D341Med (cell line): ENCODE results near the gene SH3RF3.

Experiments
- DNase-seq: peaks from one replicate; pipeline ENCODE4 v3.0.0; 2012; ENCODE audit warnings: low spot score

Gene SH3RF3

DNA sequence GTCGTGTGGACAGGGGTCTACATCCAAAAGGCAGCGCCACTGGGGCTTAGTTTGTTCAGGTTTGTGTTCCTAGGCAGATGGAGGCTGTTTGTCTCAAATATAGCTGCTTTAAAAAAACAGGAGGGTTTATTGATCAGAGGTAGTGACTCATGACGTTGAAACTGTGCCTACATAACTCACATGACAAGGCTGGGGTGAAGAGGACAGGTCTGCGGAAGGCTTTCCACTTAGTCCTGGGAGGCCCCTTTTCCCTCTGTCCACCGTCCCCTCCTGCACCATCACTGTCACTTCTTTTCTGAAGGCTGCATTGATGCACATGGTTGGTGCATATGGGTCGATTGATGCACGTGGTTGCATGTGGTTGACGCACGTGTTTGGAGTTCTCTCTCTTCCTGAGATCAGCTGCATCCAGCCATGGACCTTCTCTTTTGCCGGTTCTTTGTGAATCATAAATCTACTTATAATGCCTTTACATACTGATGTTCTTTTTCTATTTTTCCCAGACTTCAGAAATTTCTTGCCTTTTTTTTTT lies 10.9 kb downstream of the SH3RF3 start:
- DNase-seq, result no peak

DNA sequence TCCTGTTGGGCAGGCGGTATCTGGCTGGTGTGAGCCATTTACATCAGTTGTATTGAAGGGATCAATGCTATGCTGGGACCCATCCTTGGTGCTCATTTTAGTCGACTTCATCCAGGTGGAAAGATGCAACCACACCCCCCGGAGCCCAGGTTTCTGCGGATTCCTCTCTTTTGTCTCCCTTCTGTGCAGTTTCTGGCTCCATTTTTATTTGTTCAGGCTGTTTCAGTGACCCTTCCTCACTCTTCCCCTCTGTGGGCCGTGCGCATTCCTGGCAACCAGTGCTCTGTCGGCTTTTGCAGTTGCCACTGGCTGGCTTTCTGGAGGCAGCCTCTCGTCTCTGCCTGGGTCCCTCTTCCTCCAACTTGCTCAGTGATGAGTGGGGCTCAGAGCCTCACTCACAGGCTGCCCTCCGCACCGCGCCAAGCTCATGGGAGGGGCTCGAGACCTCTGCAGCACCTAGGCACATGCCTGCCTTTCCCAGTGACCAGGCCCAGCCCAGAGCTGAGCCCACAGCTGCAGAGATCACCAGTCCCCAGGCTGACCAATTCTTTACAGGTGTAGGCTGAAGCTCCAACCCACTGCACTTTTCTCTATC lies 12.1 kb downstream of the SH3RF3 start:
- no peak for DNase-seq

DNA sequence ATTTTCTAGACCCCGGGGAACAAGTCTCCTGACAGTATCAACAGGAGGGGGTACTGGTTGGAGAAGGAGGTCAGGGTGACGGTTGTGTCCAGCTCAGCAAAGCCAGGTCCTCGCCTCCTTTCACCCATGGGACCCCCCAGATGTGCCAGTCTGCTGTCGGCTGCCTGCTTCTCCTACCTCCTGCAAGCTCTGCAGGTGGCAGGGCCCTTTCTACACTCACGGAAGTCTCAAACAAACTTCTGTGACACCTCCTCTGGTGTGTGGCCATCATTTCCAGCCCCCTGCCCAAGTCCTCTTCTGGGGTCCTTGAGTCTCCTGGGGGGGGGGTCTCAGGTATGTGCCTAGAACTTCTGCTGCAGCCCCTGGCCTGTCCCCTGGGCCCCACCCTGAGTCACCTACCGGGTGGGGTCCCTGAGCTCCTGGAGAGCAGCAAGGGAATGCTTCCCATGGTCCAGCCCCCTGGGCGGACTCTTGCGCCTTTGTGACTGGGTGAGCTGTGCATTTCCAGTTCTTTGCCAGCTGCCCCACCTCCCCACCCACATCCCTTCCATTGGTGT lies 12.8 kb downstream of the SH3RF3 start:
- no peak for DNase-seq

DNA sequence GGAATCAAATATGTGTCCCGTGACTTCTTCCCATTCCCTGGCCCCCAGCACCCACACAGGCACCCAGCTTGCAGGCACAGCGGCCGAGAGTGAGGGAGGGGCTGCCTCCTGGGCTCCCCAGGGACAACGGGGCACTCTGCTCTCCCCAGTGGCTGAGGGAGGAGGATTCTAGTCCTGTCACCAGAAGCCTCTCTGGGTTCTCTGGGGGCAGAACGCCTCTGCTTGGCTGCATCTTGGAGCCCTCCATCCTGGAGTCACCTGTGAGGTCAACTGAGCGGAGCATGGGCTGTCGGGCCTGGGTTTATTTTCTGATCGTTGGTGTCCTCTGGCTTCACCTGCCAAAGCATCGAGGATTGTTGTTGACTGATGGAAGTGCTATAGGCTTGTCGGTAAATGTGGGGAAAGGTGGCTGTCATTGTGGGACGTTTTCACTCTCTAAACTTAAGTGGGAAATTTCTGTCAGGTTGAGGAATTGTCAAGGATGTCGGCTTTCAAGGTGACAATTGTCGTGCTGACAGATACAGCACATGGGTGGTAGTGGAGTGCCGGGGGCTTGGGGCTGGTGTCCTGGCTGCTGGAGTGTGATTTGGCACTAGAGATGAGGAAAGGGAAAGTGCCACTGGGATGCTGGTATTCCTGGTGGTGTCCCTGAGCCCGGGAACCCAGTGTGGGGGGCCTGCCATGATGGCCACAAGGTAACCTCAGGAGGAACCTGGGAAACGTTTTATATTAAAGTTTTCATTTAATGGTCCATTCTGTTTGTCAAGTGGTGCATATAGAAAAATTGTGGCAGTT lies 13.6 kb downstream of the SH3RF3 start:
- no peak for DNase-seq

DNA sequence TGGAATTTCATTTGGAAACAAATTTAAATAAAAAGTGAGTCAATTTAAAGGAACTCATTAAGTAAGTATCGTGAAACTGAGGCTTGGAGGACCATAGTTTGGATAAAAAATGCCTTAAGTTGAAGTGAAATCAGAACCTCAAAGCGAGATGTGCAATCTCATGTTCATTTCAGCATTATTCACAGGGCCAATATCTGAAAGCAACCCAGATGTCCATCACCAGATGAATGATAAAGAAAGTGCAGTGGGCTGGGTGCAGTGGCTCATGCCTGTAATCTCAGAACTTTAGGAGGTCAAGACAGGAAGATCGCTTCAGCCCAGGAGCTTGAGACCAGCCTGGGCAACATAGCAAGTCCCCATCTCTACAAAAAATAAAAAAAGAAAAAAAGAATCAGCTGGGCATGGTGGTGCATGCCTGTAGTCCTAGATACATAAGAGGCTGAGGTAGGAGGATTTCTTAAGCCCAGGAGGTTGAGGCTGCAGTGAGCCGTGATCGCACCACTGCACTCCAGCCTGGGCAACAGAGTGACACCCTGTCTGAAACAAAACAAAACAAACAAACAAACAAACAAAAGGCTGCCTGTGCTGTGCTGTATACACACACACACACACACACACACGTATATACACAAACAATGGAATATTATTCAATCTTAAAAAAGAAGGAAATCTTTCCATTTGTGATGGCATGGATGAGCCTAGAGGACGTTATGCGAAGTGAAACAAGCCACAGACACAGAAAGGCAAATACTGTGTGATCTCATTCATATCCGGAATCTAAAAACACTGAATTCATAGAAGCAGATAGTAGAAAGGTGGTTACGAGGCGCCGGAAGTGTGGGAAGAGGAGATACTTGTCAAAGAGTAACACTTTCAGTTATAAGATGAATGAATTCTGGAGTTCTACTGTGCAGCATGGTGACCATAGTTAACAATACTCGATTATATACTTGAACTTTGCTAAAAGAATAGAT lies 14.5 kb downstream of the SH3RF3 start:
- no peak for DNase-seq

DNA sequence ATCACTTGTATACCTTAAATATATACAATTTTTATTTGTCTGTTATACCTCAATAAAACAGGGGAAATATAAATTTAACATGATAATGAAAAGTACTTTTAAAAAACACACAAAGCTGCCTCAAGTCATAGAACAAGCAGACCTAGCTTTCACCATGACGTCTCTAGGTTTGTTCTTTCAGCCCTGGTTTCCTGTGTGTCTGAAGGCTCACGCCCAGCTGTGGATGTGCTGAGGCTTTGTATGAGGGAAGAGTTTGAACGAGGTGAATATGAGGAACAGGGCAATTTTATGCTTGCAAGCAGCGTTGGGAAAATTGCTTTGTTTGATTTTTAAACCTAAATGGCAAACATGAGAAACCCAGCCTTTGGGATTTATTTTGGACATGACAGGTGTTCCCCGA lies 15.3 kb downstream of the SH3RF3 start:
- DNase-seq, result no peak

DNA sequence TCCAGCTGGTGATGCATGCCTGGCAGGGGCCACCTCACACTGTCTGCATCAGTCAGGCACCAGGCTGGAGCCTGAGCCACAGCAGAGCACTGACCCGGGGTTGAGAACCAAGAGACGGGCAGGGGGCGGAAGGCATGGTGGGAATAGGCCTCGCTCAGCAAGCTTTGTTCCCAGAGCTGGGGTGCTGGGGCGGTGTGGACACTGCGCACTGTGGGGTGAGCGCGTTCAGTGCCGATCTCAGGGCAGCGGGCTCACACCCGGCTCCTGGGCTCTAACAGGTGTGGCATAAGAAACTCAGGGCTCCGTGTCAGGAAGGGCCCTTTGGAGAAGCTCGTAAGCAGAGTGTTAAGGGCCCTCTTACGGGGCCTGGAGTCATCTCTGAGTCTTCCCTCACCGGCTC lies 15.7 kb downstream of the SH3RF3 start:
- no peak for DNase-seq

DNA sequence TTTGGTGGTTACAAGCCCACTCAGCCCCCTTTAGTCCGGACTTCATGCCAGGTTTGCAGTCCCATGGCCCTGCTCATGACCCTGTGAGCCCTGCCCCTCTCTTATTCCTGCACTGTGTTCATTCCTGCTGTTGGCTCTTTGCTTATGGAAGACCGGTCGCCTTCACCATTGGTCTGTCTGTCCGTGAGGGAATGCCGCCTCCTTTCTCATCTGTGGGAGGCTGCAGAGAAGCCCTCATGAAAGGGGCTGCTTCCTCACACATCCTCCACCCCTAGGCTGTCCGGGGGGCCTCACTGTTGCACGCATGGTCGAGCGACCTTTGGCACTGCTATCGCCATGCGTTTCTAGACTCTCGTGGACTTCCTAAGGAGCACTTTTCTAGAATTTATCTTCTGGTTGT lies 16.3 kb downstream of the SH3RF3 start:
- DNase-seq, result no peak

DNA sequence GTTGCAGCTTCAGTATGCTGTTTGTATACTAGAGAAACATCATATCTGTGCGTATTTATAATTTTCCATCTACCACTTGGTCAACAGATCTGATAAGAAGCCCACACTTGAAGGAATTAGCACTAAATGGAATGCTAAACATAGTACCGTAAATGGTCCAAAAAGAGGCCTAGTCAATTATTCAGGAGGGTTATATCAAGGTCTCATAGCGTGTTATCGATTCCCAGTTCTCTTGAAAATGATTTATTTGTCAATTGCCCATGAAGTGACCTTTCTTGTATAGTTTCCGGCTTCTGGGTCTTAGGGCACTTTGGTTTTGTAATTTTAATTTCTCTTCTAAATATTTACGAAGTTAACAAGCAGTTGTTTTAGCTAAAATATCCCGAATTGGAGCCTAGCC lies 18.4 kb downstream of the SH3RF3 start:
- DNase-seq, result no peak

DNA sequence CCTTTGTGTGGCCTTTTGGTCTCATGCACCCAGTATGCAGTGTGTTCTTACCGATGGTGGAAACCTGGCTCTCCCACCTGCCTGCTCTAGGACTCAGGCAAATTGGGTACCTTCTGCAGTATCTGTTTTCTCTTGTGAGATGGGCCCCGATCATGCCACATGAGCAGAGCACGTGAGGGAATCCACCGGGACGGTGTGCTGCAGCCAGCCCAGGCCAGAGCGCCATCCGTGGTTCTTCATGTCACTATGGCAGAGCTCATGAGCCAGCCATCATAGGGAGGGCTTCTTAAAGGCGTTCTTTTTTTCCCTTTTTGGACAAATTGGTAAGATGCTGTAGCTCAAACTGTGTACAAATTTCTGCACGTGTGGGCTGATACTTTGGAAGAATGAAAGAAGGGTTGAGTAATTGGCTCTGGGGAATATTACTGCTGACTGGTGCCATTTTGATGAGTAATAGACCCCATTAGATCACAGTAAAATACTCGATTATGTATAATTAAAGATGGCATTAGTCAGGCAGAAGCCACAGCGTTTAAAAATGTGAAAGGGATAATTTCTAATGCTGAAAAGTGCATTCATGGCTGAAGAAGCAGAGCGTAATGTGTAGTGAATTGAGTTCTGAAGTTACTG lies 19.2 kb downstream of the SH3RF3 start:
- no peak for DNase-seq

DNA sequence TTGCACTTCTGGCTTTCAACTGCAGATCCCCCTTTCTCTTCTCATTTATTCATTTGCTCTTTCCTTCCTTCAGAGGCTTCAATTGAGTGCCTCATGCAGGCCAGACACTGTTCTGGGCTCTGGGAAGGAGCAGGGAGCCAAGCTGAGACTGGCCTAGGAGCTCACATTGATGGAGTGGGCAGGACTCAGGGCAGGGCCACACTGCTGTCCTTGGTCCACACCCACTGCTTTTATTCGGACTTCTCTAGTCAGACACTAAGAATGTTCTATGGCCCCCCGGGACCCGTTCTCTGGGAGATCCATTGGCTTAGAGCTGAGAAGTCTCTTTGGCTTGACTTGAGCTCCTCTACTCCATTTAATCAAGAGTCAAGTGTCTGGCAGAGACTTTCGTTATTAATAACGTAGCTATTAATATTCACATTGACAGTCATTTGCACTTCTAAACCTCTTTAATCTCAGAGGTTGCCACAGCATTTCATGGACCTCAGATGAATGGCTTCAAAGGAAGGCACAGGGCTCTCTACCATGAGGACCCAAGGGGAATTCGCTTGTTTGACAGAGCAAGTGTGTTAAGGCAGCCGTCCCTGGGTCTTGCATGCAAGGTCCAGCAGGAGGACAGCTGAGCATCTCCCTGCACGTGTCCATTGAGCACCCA lies 20.1 kb downstream of the SH3RF3 start:
- no peak for DNase-seq

DNA sequence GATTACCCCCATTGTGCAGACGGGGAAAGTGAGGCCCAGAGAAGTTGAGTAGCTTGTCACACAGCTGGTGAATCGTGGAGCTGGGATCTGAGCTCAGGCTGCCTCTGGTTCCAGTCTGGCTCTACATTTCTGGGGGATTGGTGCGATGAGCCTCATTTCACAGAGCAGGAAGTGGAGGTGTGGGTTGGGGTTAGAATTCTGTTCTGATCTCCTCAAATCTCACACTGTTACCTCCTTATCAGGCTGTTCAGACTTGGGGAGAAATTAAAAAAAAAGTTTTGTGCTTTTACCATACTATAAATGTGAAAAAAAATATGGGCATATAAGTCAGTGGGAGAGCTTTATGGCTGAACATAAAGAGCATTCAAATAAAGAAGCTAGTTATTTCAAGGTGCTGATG lies 21.6 kb downstream of the SH3RF3 start:
- no peak for DNase-seq

DNA sequence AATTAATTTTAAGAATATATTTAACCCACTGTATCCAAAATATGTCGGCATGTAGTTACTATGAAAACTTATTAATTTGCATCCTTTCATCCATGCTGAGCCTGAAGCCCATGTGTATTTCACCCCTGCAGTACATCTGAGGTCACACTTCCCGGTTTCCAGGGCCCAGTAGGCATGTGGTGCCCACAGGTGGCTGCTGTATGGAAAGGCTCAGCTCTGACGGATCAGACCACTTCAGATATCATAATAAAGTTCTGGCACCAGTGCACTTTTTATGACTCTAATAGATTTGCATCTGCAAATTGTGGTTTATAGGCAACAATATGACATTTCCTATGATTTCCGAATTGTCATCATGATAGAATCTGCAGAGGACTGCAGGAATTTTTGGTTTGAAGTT lies 22.5 kb downstream of the SH3RF3 start:
- no peak for DNase-seq

DNA sequence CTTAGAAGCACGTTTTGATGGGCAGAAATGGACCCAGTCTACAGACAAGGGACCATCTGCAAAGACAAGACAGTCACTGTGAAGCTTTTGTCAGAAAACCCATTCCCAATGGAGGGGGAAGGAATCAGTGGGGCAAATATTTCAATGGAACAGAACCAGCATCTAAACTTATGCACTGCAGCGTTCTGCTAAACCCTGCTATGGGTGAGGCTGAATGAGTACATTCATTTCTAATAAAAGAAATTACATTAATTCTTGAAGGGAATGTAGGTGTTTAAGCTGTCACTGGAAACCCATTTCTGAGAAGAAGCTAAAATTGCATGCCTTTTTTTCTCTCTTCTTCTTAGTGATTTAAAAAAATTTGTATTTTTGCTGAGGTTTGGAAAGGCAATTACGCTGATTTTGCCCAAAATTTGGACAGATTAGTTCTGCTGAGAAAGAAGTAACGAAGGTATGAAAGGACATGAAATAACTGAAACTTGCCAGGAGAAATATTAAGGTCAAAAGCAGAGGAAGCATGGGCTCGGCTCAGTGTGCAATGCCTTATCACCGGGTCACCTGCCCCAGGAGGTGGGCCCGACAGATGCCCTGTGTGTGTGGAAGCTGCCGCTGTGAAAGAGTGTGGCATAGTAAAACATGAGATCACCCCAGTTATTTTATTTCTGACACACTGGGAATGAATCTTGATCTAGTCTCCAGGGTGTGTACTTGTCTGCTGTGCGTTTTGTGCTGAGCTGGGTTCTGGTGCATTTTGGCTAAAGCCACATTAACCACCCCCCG lies 24.2 kb downstream of the SH3RF3 start:
- no peak for DNase-seq

DNA sequence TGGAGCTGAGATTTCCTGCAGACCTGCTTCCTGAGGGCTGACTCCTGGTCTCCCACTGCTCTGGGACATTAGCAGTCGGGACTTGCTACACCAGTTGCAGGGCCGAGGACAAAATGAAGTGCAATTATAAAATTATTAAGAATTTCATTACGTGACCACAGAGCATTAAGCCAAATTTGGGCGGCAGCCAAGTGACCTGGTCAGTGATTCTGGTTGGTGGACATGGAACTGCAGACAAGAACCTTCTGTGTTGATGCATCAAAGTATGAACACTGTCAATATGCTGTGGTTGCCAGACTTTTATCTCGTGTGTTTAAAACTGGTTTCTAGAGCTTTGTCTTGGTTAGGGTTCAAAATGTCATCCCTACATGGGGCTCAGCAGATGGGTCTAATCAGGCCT lies 24.8 kb downstream of the SH3RF3 start:
- no peak for DNase-seq

DNA sequence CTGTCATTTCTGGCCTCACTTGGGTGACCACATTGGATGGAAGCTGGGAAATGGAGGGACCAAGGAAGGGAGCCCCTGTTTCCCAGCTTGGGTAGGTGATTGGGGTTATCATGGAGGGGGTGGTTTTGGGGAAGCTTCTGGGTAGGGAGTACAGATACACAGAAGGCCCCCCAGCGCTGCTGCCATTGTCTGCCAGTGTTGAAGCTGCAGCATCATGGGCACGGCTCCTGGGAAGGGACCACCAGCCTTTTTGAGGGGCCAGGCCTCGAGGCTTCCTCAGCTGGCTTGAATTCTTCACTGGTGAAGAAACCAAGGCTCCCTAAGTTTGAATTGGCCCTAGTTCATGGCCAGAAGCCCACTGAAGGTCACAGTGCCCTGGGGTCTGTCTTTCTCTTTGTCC lies 25.2 kb downstream of the SH3RF3 start:
- DNase-seq, result no peak

DNA sequence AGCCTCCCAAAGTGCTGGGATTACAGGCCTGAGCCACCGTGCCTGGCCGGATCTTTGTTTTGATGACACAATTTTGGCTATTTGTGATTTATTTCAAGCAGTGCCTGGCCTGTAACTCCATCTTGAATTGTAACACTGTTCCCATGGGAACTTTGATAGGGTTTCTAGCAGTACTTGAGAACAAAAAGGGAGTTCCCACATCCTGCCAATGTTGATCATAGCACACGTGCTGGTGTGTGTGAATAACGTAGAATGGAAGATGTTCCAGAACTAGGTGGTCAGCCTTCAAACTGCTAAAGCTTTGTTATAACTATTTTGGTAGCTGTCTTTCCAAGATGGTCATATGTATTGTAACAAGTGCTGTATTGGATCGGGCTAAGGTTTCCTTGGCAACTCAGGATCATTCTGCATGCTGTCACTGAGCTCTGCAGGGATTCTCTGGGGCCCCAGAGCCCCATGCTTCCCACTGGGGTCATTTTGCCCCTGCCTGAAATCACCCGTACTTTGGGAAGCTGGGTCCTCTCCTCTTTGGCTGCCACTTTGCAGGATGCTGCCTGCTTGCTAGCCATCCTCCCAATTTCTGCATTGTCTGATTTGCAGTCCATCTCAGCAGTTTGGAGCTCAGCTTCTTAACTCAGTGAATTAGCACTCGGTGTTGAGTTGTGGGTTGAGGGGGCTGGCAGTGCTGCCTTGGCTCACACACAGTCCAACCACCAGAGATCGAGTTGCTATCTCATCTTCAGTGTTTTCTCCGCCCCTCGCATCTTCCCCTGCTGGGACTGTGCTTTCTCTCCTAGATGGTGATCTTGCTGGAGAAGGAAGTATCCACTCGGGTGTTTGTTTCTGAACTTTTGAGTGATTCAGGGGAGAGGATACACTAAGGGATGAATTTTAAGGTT lies 26.8 kb downstream of the SH3RF3 start:
- no peak for DNase-seq

DNA sequence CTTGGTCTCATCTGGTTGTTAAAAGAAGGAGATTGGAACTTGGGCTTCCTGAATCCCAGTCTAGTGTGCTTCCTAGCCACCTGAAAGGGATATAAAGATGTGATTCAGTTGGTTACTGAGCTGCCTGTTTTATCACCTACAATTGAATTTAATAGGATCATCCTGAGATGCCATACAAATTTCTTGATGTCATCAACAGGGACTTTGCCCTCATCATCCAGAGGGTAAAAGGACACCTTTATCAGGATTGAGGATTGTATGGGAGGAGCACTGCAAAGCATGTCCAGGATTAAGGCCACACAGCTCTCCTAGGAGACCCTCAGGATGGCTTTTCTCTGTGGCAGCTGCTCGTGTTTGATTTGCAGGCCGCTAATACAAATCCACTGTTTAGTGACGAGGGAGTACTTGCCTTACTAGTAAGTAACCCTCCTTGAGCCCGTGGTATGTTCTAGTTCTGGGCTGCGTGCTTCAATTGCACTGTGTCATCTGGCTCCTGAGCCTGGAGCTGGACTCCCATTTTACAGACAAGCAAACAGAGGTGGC lies 28.6 kb downstream of the SH3RF3 start:
- no peak for DNase-seq

DNA sequence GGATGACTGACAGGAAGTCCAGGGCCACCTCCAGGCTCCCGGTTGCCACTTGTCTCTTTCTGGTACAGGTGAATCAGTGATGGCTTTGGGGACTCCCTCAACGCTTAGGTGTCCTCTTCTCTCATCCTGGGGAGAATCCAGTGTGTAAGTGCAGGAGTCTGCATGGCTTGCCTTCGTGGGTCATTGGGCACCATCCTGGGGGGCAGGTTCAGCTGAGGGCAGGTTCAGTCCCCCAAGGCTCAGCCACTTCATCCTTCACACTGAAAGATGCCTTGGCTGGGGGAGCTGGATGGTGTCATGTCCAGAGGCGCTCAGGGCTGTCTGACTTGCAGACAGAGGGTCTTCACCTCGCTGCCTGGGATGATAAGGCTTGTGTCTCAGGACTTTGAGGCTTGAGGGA lies 29.2 kb downstream of the SH3RF3 start:
- DNase-seq, result no peak
